ENCODE measurements around the gene EIF4A3. TPM values are rescaled to one million over a fixed set of nuclear protein-coding genes. Genes with fewer than 3 reads are reported as not detected.

EIF4A3 gene
- total RNA-seq, 2 experiments from 2014 or later, result 106 to 115 TPM

DNA sequence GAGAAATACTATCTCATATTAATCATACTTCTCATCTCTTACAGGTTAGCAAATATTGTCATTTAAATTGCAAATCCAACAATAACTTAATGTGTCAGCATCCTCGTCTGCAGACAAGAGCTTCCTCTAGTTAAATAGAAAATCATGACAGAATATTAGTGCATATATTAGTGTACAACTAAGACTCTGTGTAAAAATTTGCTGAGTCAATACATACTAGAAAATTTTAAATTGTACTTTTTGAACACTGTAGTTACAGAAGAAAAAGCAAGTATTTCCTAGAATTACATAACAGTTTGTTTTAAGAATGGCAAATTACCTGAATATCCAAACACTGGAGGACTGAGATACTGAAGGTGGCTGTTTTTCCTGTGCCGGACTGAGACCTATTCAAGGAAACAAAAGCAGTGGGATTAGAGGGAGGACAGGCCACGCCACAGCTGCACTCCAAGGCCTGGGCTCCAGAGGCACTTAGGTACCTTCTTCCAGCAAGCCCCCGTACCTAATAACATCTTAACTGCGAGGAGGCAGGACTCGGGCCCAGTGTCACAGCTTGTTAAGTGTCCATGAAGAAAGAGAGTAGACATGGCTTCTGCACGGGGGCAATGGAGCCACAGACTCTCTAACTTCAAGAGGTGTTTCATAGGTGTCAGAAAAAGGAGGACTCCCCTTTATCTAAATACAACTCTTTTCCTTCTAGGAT, 5.3 kb downstream of the EIF4A3 start:
- POLR2A ChIA-PET, result interaction anchor here (2.9 kb wide), 1 partner anchor 40 kb away, joined by 16 read pairs; the partner anchor contains the start of gene GAA
- no peak overlapping the region for H3K4me3 Mint-ChIP-seq
- H3K27ac Mint-ChIP-seq, result peak overlapping the region; percentile 42
- peaks cover 19% of the 10 kb centered on the region for H3K4me1 Mint-ChIP-seq
- DNase-seq, result peak; percentile 21
- no peaks in the 10 kb centered on the region for H3K9me3 Mint-ChIP-seq
- H3K36me3 Mint-ChIP-seq, result peaks cover 40% of the 10 kb centered on the region
- no peak for ATAC-seq (ENCODE audit: low read depth)
- no peaks in the 10 kb centered on the region for H3K27me3 Mint-ChIP-seq

DNA sequence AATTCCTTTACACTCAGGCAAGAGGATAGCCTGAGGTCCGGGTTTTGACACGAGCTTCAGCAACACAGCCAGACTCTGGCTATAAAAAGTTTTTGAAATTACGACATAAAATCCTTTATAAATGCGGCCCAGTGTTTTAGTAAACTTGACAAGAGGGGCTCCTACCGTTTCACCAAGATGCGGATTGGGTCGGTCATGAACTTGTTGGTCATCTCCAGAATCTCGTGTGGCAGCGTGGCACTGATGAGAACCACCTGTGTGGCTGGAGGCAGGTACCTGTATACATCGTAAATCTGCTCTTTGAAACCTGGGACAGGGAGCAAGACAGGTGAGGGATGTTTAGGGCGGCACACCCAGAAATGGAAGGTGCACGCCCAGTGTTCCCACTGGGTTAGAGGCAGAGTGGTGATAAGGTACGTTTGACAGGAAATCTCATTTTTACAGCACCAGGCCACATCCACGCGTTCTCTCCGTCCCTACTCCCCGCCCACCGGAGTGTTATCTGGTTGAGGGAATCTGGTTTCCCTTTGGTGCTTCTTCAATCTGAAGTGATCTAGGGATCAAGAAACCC, 8.0 kb downstream of the EIF4A3 start:
- POLR2A ChIA-PET, result interaction anchor here (1.4 kb wide), 1 partner anchor 37 kb away, joined by 3 read pairs; the partner anchor contains the start of gene GAA
- H3K4me3 Mint-ChIP-seq, result no peak overlapping the region
- ATAC-seq (ENCODE audit: low read depth) (no peak), DNase-seq (no peak)
- H3K36me3 Mint-ChIP-seq, result peaks cover 48% of the 10 kb centered on the region
- H3K9me3 Mint-ChIP-seq, result no peaks in the 10 kb centered on the region
- no peak overlapping the region for H3K27ac Mint-ChIP-seq
- no peaks in the 10 kb centered on the region for H3K27me3 Mint-ChIP-seq
- peaks cover 4% of the 10 kb centered on the region for H3K4me1 Mint-ChIP-seq

DNA sequence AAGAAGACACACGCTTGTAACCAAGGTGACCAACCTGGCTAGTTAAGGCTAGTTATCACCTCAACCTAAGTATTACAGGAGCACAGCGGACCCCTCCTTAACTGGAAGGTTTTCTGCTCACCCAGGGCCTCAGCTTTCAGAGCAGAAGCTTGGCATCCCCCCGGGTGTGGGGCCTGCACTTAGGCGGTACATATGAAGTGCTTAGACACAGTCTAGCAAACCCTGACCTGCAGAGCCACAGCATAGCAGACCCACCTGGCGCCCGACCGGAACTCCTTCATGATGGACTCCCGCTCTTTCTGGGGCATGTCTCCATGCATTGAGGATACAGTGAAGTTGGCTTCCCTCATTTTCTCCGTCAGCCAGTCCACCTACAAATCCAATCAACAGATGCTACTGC, 9.8 kb downstream of the EIF4A3 start:
- H3K4me3 Mint-ChIP-seq, result no peak overlapping the region
- no peak overlapping the region for H3K27ac Mint-ChIP-seq
- DNase-seq (no peak), ATAC-seq (ENCODE audit: low read depth) (no peak)
- peaks cover 2% of the 10 kb centered on the region for H3K4me1 Mint-ChIP-seq
- POLR2A ChIA-PET, result interaction anchor here (2.2 kb wide), 1 partner anchor 9 kb away, joined by 6 read pairs; no protein-coding TSS in a partner anchor
- H3K27me3 Mint-ChIP-seq, result no peaks in the 10 kb centered on the region
- peaks cover 50% of the 10 kb centered on the region for H3K36me3 Mint-ChIP-seq
- no peaks in the 10 kb centered on the region for H3K9me3 Mint-ChIP-seq

DNA sequence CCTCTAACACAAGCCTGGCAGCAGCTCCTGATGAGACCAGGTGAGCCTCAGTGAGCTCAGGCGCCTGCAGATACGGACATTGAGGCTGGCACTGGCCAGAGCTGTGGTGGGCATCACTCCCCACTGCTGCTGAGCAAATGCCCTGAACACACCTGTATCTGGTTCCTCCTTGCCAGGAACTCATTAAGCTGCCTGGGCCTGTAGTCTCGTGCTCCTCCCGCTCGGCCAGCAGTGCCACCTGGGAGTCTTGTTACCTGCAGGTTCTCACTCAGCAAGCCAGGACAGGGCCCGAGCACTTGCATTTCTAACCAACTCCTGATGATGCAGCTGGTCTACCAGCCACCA, 13.3 kb downstream of the EIF4A3 start:
- no peak for DNase-seq
- H3K27me3 Mint-ChIP-seq, result peaks cover 4% of the 10 kb centered on the region
- H3K27ac Mint-ChIP-seq, result no peak overlapping the region
- POLR2A ChIA-PET, result no interaction called here
- H3K9me3 Mint-ChIP-seq, result no peaks in the 10 kb centered on the region
- no peak overlapping the region for H3K4me3 Mint-ChIP-seq
- no peak for ATAC-seq (ENCODE audit: low read depth)
- peaks cover 37% of the 10 kb centered on the region for H3K36me3 Mint-ChIP-seq
- H3K4me1 Mint-ChIP-seq, result peaks cover 2% of the 10 kb centered on the region

DNA sequence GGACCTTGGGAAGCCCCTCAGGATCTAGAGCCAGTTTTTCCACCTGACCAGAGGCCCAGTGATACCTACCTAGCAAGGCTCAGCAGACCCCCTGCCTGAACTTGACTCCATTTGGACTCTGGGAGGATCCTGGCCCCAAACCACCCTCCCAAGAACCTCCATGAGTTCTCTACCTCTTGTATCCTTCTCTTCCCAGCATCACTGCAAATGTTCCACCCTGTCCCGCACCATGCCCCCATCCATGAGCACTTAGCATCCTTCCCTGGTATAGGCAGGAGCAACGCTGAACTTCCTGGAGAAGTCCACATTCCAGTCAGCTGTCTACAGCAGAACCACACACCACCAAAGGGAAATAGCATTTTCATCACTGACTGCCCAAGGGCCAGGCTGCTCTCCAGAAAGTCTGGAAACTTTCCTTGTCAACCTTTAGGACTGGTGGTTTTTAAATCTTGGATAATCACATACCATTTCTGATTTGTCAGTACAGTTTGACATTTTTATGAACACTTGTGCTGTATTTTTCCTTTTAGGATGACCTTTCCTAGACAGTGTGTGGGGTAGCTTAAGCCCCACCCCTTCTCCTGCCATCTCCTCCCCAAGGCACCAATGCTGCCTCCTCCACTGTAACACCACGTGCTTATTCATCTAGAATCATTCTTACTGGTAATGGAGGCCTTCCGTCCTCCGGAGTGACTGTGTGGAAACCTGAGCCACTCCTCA, 13.9 kb downstream of the EIF4A3 start:
- ATAC-seq (ENCODE audit: low read depth) (no peak), DNase-seq (no peak)
- H3K27ac Mint-ChIP-seq, result no peak overlapping the region
- peaks cover 10% of the 10 kb centered on the region for H3K27me3 Mint-ChIP-seq
- H3K4me3 Mint-ChIP-seq, result no peak overlapping the region
- peaks cover 2% of the 10 kb centered on the region for H3K4me1 Mint-ChIP-seq
- H3K9me3 Mint-ChIP-seq, result no peaks in the 10 kb centered on the region
- peaks cover 34% of the 10 kb centered on the region for H3K36me3 Mint-ChIP-seq
- POLR2A ChIA-PET, result no interaction called here

DNA sequence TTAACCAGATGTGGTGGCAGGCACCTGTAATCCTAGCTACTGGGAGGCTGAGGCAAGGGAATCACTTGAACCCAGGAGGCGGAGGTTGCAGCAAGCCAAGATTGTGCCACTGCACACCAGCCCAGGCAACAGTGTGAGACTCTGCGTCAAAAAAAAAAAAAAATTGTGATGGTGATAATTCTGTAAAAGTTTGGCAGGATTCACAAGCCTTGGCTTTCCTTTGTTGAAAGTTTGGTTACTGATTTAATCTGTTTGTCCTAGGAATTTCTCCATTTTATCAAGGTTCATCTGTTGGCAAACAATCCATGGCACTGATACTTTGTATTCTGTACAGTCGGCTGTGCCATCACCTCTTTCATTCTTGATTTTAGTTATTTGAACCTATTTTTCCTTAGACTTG, 15.9 kb downstream of the EIF4A3 start:
- Mint-ChIP-seq H3K27me3 (peaks cover 17% of the 10 kb centered on the region), H3K36me3 (peaks cover 17% of the 10 kb centered on the region), H3K27ac (no peak overlapping the region), H3K4me3 (no peak overlapping the region), H3K4me1 (peaks cover 2% of the 10 kb centered on the region), H3K9me3 (no peaks in the 10 kb centered on the region)
- ATAC-seq (ENCODE audit: low read depth) (no peak), DNase-seq (no peak)
- POLR2A ChIA-PET, result no interaction called here

DNA sequence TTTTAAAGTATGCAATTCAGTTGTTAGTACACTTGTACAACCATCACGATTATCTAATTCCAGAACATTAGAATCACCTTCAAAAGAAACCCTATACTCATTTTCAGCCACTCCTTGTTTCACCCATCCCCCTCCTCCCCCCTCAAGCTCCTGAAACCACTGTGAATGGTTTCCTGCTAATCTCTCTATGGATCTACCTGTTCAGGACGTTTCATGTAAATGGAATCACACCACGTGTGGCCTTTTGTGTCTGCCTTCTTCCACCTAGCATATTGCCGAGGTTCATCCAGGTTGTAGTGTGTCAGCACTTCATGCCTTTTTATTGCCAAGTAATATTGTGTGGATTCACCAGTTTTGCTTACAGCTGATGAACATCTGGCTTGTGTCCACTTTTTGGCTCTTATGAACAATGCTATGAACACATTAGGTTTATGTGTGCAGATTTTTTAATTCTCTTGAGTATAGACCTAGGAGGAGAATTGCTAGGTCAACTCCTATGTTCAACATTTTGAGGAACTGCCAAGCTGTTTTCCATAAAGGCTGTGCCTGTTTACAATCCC, 17.8 kb downstream of the EIF4A3 start:
- ATAC-seq (ENCODE audit: low read depth), result no peak
- POLR2A ChIA-PET, result interaction anchor here (1.3 kb wide), 1 partner anchor 28 kb away, joined by 3 read pairs; the partner anchor contains the start of gene GAA
- Mint-ChIP-seq H3K9me3 (no peaks in the 10 kb centered on the region), H3K4me3 (no peak overlapping the region), H3K36me3 (peaks cover 4% of the 10 kb centered on the region), H3K4me1 (peaks cover 2% of the 10 kb centered on the region), H3K27me3 (peaks cover 17% of the 10 kb centered on the region), H3K27ac (no peak overlapping the region)
- DNase-seq, result no peak

DNA sequence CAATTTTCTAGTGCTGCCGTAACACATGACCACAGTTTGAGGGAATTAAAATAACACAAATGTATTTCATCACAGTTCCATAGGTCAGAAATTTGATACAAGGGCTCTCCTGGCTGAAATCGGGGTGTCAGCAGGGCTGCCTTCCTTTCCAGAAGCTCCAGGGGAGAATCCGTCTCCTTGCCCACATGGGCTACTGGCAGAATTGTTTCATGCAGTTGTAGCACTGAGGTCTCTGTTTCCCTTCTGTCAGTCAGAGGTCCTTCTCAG, 20.5 kb downstream of the EIF4A3 start:
- Mint-ChIP-seq H3K9me3 (no peaks in the 10 kb centered on the region), H3K36me3 (no peaks in the 10 kb centered on the region), H3K27me3 (peaks cover 17% of the 10 kb centered on the region), H3K4me1 (peaks cover 2% of the 10 kb centered on the region), H3K27ac (no peak overlapping the region), H3K4me3 (no peak overlapping the region)
- no peak for DNase-seq
- ATAC-seq (ENCODE audit: low read depth), result no peak
- POLR2A ChIA-PET, result no interaction called here

DNA sequence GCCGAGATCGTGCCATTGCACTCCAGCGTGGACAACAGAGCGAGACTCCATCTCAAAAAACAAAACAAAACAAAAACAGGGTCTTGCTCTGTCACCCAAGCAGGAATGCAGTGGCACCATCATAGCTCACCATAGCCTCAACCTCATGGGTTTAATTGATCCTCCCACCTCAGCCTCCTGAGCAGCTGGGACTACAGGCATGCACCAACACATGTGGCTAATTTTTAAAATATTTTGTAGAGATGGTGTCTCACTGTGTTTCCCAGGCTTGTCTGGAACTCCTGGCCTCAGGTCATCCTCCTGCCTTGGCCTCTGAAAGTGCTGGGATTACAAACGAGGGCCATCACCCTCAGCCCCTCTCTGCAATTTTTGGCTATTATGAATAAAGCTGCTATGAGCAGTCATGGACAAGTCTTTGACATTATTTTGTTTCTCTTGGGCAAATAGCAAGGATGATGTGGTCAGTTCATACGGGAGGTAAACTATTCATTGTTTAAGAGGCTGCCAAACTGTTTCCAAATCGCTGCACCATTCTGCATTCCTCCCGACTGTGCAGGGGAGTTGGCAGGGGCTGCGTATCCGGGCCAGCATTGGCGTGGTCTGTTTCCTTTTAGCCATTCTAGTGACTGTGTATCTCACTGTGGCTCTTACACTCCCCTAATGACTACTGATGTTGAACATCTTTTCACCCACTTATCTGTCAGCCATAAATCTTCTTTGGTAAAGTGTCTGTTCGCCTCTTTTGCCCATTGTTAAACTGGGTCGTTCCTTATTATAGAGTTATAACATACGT, 21.1 kb downstream of the EIF4A3 start:
- H3K36me3 Mint-ChIP-seq, result no peaks in the 10 kb centered on the region
- H3K4me3 Mint-ChIP-seq, result no peak overlapping the region
- POLR2A ChIA-PET, result no interaction called here
- peaks cover 17% of the 10 kb centered on the region for H3K27me3 Mint-ChIP-seq
- peaks cover 2% of the 10 kb centered on the region for H3K4me1 Mint-ChIP-seq
- DNase-seq, result no peak
- no peak for ATAC-seq (ENCODE audit: low read depth)
- H3K27ac Mint-ChIP-seq, result no peak overlapping the region
- no peaks in the 10 kb centered on the region for H3K9me3 Mint-ChIP-seq

DNA sequence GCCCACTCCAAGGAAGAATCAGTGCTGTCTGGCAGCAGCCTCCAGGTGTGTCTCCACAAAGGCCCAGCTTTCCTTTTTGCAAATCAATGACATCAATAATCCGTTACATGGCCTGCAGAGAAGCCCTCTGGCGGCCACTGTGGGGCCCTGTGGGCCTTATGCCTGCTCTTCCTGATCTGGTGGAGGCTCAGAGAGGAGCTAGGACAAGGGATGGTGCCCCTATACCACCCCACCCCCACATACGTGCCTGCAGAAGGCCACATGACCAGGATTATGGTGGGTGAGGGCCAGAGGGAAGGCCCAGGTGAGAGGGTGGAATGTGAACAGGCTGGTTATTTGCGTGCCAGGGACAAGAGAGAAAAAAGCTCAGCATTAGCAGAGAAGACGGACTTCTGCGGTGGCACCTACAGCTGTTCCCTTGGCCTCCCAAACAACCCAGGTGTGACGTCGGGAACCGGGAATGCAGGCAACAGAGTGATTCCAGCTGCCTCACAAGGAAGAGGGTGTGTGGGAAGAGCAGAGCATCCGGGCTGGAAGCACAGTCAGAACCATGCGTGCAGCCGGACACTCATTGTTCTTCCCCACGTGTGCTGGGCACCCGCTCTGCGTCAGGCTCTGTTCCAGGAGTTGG, 22.5 kb downstream of the EIF4A3 start:
- Mint-ChIP-seq H3K9me3 (no peaks in the 10 kb centered on the region), H3K4me1 (peaks cover 2% of the 10 kb centered on the region), H3K36me3 (no peaks in the 10 kb centered on the region), H3K4me3 (no peak overlapping the region), H3K27me3 (peaks cover 16% of the 10 kb centered on the region), H3K27ac (no peak overlapping the region)
- DNase-seq (no peak), ATAC-seq (ENCODE audit: low read depth) (no peak)
- POLR2A ChIA-PET, result no interaction called here

DNA sequence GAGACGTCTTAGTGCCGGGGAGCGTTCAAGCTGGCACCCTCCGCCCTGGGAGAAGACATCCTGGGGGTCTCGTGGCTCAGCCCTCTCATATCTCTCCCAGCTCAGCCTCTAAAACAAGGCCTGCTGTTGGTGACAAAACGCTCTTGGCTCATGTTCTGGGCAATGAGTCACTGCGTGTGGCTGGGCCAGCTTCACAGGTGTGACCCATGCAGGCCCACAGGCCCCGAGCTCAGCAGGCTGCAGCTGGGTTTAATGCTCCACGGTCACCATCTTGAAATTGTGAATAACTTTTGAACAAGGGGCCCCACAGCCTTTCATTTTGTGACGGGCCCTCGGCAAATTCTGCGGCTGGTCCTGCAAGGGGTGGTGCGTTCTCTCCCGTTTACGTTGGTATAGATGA, 23.1 kb downstream of the EIF4A3 start:
- Mint-ChIP-seq H3K27ac (no peak overlapping the region), H3K36me3 (no peaks in the 10 kb centered on the region), H3K4me3 (no peak overlapping the region), H3K27me3 (peaks cover 15% of the 10 kb centered on the region), H3K9me3 (no peaks in the 10 kb centered on the region), H3K4me1 (no peaks in the 10 kb centered on the region)
- POLR2A ChIA-PET, result no interaction called here
- DNase-seq, result no peak
- no peak for ATAC-seq (ENCODE audit: low read depth)

DNA sequence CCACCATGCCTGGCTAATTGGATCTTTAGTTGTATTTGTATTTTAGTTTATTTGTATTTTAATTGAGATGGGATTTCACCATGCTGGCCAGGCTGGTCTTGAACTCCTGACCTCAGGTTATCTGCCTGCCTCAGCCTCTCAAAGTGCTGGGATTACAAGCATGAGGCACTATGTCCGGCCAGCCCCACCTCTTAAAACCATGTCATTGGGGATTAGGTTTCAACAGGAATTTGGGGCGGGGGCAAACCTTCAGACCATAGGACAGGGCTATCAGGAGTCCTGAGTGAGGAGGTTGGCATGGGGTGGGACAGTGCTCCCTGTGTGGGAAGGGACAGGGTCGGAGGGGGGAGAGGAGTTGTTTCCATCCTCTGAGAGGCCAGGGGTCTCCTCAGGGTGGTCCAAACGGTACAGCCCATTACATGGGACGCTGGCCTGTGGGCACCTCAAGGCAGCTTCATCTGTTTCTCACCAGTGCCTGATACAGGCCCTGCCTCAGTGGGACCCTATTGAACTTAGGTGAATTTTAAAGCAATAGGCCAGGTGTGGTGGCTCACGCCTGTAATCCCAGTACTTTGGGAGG, 23.9 kb downstream of the EIF4A3 start:
- Mint-ChIP-seq H3K4me3 (no peak overlapping the region), H3K4me1 (no peaks in the 10 kb centered on the region), H3K27ac (no peak overlapping the region), H3K36me3 (no peaks in the 10 kb centered on the region), H3K9me3 (no peaks in the 10 kb centered on the region), H3K27me3 (peaks cover 7% of the 10 kb centered on the region)
- no peak for DNase-seq
- no peak for ATAC-seq (ENCODE audit: low read depth)
- POLR2A ChIA-PET, result no interaction called here

All from activated naive CD8-positive, alpha-beta T cell treated with anti-CD3 and anti-CD28 coated beads, Interleukin-2, amount 10 ng/mL, durations not matched to agents 7 days and 5 days (primary cell).